Natural killer cell treated with Interleukin-12 subunit alpha and Interleukin-12 subunit beta and Interleukin-15 and Interleukin-18, amount 100 ng/mL, for 72 hours (primary cell): Measurements from ENCODE around the gene GPR63. TPM values are rescaled to one million over a fixed set of nuclear protein-coding genes. Genes with fewer than 3 reads are reported as not detected.

Experiments used
- ATAC-seq, 2 donors: fragments of 150-1000 bp; cut with Tn5 transposase in 1 of 2; sonication (Bioruptor Pico), chemical (Tn5 transposase) in 1 of 2; 2 replicates each; pipeline ENCODE4 v1.10.0; 2021
- DNase-seq: peaks from one replicate; pipeline ENCODE4 v3.0.0; 2022; ENCODE audit warnings: low spot score
- H3K27ac Mint-ChIP-seq, 2 donors: 1 replicate in 1 of 2; 2 replicates in 1 of 2; pipeline ENCODE4 v1.8.0; 2022; ENCODE audit warnings: mixed read lengths in 2 of 2, mild to moderate bottlenecking in 1 of 2, moderate library complexity in 1 of 2
- H3K27me3 Mint-ChIP-seq, 2 donors: 1 replicate in 1 of 2; 2 replicates in 1 of 2; pipeline ENCODE4 v1.8.0; 2022; ENCODE audit warnings: mixed read lengths in 2 of 2
- H3K36me3 Mint-ChIP-seq: one replicate; pipeline ENCODE4 v1.8.0; 2022; ENCODE audit warnings: mixed read lengths
- H3K4me1 Mint-ChIP-seq, 2 donors: 1 replicate in 1 of 2; 2 replicates in 1 of 2; pipeline ENCODE4 v1.8.0; 2022; ENCODE audit warnings: low read depth in 2 of 2, mixed read lengths in 2 of 2, mild to moderate bottlenecking in 1 of 2
- H3K4me3 Mint-ChIP-seq: one replicate; pipeline ENCODE4 v1.8.0; 2022; ENCODE audit warnings: mixed read lengths
- H3K9me3 Mint-ChIP-seq: 2 replicates; pipeline ENCODE4 v1.8.0; 2022; ENCODE audit warnings: mixed read lengths
- total RNA-seq, 2 donors: library from RNA; stranded (reverse); gene quantifications; one replicate each; pipeline ENCODE4 v1.2.3, GENCODE V29; 2022

The GPR63 gene
- total RNA-seq, 2 donors from 2014 or later = 0.14 to 0.70 TPM

DNA sequence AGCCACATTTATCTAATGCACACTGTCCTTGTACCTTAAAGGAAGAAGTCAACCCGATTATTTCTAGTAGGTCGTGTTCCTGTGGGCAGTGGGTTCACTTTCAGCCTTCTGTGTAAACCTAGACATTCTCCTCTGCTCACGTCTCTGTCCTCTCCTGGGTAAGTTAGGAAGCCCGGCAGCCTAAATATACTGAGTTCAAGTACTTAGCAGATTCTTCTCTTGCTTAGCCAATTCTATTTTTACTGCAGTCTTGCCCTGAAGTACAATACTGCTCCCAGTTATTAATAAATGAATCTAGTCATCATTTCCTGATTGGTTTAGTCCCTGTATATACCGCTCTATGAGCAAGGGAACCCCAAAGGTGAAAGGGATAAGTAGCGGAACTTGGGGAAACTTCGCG lies 14.6 kb upstream of the GPR63 start:
- H3K9me3 Mint-ChIP-seq = no peaks in the 10 kb centered on the region
- no peaks in the 10 kb centered on the region for H3K4me1 Mint-ChIP-seq
- DNase-seq = no peak
- H3K27ac Mint-ChIP-seq = no peak overlapping the region
- H3K4me3 Mint-ChIP-seq = no peak overlapping the region
- H3K27me3 Mint-ChIP-seq = peaks cover 20 to 21% of the 10 kb centered on the region in 2 donors
- peaks cover 7% of the 10 kb centered on the region for H3K36me3 Mint-ChIP-seq
- ATAC-seq = no peak

DNA sequence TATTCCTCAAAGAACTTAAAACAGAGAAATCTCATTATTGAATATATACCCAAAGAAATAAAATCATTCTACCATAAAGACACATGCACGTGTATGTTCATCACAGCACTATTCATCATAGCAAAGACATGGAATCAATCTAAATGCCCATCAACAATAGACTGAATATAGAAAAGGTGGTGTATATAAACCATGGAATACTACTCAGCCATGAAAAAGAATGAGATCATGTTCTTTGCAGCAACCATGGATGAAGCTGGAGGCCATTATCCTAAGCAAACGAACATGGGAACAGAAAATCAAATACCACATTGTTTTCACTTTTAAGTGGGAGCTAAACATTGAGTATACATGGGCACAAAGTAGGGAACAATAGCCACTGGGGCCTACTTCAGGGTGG lies 12.3 kb upstream of the GPR63 start:
- Mint-ChIP-seq H3K27me3 (peaks cover 31 to 36% of the 10 kb centered on the region in 2 donors), H3K36me3 (peaks cover 13% of the 10 kb centered on the region), H3K27ac (no peak overlapping the region), H3K4me1 (no peaks in the 10 kb centered on the region), H3K9me3 (no peaks in the 10 kb centered on the region), H3K4me3 (no peak overlapping the region)
- DNase-seq (no peak), ATAC-seq (no peak)

DNA sequence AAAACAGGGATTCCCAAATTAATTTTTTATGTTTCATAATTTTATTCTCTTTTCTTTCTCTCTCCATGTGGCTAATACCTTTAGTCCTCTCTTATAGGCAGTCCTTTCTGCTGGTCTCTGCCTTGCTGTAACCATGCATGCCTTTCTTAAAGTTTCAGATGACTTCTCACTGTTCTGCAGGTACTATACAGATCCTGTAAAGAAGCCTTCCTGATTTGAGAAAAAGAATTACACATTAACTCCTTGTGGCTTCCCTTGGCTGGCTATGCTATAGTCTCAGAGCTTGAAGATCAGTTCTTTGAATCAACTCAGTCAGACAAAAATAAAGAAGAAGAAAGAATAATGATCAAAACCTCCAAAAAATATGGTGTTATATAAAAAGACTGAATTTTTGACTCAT lies 7.3 kb upstream of the GPR63 start:
- Mint-ChIP-seq H3K27ac (no peak overlapping the region), H3K9me3 (no peaks in the 10 kb centered on the region), H3K4me1 (no peaks in the 10 kb centered on the region), H3K36me3 (peaks cover 13% of the 10 kb centered on the region), H3K27me3 (peaks cover 30 to 63% of the 10 kb centered on the region in 2 donors), H3K4me3 (no peak overlapping the region)
- no peak for DNase-seq
- ATAC-seq = no peak

DNA sequence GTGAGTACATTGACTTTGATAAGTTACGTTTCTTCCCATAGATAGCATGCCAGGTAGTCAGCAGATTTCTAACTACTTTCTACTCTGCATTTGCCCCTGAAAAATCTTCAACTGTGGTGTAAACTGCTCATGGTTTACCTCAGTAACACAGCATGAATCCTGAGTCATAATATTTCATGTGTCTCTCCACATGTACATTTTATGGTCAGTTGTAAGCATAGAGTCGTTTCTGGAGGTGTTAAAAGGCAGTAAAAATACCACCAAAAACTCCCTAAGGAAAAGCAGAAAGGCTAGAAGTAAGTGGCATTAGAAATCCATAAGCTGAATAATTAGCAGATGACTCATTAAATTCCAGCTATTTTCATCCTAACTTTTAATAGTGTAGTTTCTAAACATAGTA lies 4.1 kb upstream of the GPR63 start:
- peaks cover 30 to 62% of the 10 kb centered on the region in 2 donors for H3K27me3 Mint-ChIP-seq
- peaks cover 15 to 17% of the 10 kb centered on the region in 2 donors for H3K4me1 Mint-ChIP-seq
- H3K9me3 Mint-ChIP-seq = no peaks in the 10 kb centered on the region
- peaks cover 4% of the 10 kb centered on the region for H3K36me3 Mint-ChIP-seq
- no peak overlapping the region for H3K4me3 Mint-ChIP-seq
- H3K27ac Mint-ChIP-seq = no peak overlapping the region
- DNase-seq = no peak
- ATAC-seq = no peak

DNA sequence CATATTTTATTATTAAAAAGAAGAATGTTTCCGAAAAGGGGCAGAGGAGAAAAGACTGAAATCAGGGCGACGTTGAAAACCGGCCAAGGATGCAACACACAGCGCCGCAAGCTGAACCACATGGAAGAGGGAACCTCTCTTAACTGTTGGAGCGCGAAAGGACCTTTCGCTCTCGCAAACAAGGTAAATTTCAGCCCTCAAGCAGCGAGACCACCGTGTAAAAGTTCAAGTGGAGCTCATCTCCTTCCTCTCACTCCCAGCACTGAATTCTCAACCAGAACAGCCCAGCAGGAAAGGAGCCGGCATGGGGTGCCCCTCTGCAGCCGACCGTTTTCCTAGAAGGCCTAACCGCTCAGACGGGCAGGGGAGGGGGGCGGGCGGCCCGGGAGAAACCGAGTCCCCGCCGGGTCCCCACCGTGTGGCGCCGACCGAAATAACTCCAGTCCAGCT lies 621 bp downstream of the GPR63 start:
- Mint-ChIP-seq H3K27ac (no peak overlapping the region), H3K4me3 (peak overlapping the region; percentile 86), H3K36me3 (no peaks in the 10 kb centered on the region), H3K27me3 (peaks cover 30 to 74% of the 10 kb centered on the region in 2 donors), H3K9me3 (no peaks in the 10 kb centered on the region), H3K4me1 (peaks cover 18% of the 10 kb centered on the region in 2 donors)
- DNase-seq = no peak
- ATAC-seq = peak in 1 of 2 donors; percentile 3

DNA sequence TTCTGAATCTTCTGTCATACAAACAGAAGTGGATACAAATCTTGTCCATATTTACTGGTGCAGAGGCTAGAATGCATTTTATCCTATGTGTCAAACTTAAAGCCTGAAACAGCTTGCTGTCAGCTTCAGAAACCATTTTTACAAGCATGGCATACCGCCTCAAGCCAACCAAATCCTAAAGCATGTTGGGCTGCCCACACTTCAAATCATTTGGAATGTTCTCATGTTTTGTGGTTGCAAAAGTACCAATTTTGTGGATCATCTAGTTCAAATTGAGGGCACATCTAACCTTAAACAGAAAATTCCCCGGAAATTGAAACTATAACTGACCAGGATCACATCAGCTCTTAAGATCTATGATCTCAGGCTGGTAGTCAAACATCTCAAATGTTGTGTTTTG lies 3.2 kb downstream of the GPR63 start:
- peaks cover 18% of the 10 kb centered on the region in 2 donors for H3K4me1 Mint-ChIP-seq

DNA sequence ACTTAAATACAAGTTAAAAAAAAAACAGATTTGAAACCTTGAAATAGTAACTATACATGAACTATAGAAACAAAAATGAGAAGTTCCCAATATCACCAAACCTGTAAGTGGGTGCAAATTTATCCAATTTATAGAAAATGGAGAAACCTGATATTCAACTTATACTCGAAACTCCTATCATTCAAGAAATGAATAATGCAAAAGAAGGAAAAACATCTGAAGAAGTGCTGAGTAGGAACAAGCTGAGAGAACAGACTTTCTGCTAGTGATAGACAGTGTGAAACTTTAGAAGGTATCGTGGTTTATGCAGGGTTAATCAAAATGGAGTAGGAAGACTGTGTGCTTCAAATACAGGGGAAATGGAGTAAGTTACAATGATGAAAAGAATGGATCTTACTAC lies 4.5 kb downstream of the GPR63 start:
- DNase-seq (no peak), ATAC-seq (no peak)
- Mint-ChIP-seq H3K9me3 (no peaks in the 10 kb centered on the region), H3K27me3 (peaks cover 21 to 47% of the 10 kb centered on the region in 2 donors), H3K27ac (no peak overlapping the region), H3K4me1 (peaks cover 12% of the 10 kb centered on the region in 2 donors), H3K36me3 (no peaks in the 10 kb centered on the region), H3K4me3 (no peak overlapping the region)

More for the DNA sequence above, 3.2 kb downstream of the GPR63 start:
- no peak overlapping the region for H3K4me3 Mint-ChIP-seq
- H3K27me3 Mint-ChIP-seq = peaks cover 30 to 60% of the 10 kb centered on the region in 2 donors
- H3K27ac Mint-ChIP-seq = no peak overlapping the region
- ATAC-seq (no peak), DNase-seq (no peak)
- H3K9me3 Mint-ChIP-seq = no peaks in the 10 kb centered on the region
- H3K36me3 Mint-ChIP-seq = no peaks in the 10 kb centered on the region

DNA sequence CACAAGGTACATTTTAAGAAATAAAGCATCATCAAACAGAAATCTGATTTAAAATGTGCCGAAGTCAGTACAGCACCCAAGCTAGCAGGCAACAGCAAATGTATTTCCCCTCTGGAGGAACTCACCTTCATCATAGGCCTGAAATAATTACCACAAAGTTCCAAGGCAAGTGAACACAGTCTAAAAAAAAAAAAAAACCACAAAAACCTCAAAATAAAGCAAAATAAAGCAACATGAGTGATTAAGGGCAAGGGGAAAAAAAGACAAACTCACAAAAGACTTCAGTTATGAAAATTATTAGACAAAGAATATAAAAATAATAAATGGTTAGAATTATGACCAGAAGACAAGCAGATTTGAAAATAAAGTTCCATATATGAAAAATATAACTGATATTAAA lies 10.4 kb downstream of the GPR63 start:
- Mint-ChIP-seq H3K9me3 (no peaks in the 10 kb centered on the region), H3K36me3 (no peaks in the 10 kb centered on the region), H3K27ac (no peak overlapping the region), H3K4me1 (no peaks in the 10 kb centered on the region), H3K4me3 (no peak overlapping the region), H3K27me3 (peaks cover 0 to 18% of the 10 kb centered on the region in 2 donors)
- no peak for ATAC-seq
- DNase-seq = no peak

DNA sequence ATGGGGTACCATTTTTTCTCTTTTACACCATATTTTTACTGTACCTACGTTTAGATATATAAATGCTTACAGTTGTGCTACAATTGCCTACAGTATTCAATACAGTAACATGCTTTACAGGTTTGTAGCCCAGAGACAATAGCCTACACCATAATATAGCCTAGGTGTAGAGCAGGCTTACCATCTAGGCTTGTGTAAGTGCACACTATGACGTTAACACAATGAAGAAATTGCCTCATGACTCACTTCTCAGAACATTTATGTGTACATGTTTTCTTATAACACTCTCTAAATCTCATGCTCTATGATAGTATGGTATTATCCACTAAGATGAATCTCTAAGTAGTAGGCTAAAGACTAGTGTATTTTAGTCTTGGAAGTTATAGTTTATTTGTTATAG lies 13.5 kb downstream of the GPR63 start:
- Mint-ChIP-seq H3K4me1 (no peaks in the 10 kb centered on the region), H3K36me3 (no peaks in the 10 kb centered on the region), H3K9me3 (peaks cover 1% of the 10 kb centered on the region), H3K4me3 (no peak overlapping the region), H3K27me3 (peaks cover 6 to 26% of the 10 kb centered on the region in 2 donors), H3K27ac (no peak overlapping the region)
- DNase-seq (no peak), ATAC-seq (no peak)

DNA sequence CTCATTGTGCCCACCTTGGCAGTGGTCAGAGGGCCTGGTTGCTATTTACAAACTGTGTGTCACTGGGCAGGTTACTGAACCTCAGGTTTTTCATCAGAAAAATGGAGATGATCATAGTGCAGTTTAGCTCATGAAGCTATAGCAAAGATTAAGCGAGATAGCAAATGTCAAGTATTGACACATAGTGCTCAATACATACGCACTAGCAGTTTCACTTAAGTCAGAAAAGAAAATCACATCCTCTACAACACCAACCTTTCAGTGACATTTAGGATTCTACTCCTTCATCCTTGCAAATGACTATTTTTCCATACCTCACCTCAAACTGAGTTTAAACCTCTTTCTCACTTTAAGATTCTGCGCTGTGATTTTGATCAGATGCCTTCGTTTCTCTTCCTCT lies 16.2 kb downstream of the GPR63 start:
- ATAC-seq (no peak), DNase-seq (no peak)
- Mint-ChIP-seq H3K36me3 (no peaks in the 10 kb centered on the region), H3K27ac (no peak overlapping the region), H3K9me3 (peaks cover 3% of the 10 kb centered on the region), H3K4me3 (no peak overlapping the region), H3K4me1 (no peaks in the 10 kb centered on the region), H3K27me3 (peaks cover 6 to 26% of the 10 kb centered on the region in 2 donors)

DNA sequence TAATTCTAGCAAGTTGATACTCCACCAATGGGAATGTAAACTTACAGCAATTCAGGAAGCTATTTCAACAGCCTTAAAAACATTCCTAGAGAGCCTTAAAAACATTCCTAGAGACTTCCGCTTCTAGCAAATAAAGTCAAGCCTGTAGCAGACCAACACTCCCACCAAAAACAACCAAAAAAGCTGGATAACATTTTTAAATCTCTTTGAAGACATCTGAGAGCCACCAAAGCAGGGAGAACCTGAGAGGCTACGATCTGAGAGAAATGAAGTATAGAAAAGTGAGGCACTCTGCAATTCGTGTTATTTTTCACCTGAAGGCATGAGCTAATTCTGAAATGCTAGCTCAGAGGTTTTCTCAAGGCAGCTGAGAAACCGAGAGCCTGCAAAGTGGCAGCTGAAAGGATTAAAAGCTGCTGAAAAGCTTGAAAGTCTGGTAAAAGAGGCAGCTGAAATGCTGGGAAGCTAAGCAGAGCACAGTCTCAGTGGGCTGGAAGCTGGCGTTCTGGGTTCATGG lies 20.9 kb downstream of the GPR63 start:
- DNase-seq (no peak), ATAC-seq (no peak)
- Mint-ChIP-seq H3K4me1 (no peaks in the 10 kb centered on the region), H3K9me3 (peaks cover 3% of the 10 kb centered on the region), H3K27ac (no peak overlapping the region), H3K36me3 (no peaks in the 10 kb centered on the region), H3K27me3 (peaks cover 9 to 23% of the 10 kb centered on the region in 2 donors), H3K4me3 (no peak overlapping the region)

DNA sequence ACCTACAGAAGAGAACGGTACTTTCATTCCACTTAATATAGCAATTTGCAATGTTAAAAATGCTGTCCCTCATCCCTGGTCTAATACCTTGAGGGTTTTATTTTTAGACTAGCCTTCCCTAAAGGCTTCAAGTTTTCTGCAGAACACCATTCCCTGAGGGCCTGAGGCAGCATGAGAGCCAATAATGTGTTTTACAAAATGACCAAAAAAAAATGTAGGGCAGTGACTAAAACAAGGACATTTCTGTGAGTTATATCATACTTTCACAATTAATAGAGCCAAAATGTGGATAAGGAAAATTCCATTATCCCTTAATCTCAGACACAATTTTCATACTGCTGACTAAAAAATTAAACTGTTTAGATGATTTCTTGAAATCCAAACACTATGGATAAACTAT lies 22.7 kb downstream of the GPR63 start:
- no peak for ATAC-seq
- Mint-ChIP-seq H3K4me3 (no peak overlapping the region), H3K36me3 (no peaks in the 10 kb centered on the region), H3K4me1 (no peaks in the 10 kb centered on the region), H3K27me3 (peaks cover 8 to 17% of the 10 kb centered on the region in 2 donors), H3K9me3 (peaks cover 3% of the 10 kb centered on the region), H3K27ac (no peak overlapping the region)
- no peak for DNase-seq

DNA sequence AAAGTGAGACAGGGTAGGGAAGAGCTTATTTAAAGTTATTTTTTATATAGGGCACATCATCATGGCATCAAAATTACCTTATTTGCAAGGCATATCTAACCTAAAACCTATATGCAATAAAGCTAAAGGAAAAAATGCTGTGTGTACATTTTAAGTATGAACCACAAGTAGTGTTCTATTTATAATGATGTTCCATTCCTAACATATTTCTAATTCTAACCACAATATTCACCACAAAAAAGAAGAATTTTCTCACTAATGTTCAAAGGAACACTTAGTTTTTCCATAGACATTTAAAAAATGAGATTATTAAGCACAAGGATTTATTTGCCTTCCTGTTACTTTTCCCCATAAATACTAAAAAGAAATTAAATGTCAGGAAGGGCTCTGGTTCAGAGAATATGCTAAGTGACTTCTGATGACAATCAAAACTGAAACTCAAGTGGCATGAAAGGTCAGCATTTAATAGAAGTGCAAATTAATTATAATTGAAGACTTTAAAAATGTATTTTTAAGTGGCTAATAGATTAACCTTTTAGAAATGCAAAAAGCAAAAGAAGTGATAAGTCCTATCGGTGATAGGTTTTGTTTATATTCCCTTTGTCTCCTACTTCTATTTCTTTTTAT lies 25.1 kb downstream of the GPR63 start:
- Mint-ChIP-seq H3K4me3 (no peak overlapping the region), H3K27me3 (peaks cover 11 to 27% of the 10 kb centered on the region in 2 donors), H3K9me3 (no peaks in the 10 kb centered on the region), H3K36me3 (no peaks in the 10 kb centered on the region), H3K27ac (no peak overlapping the region), H3K4me1 (no peaks in the 10 kb centered on the region)
- no peak for ATAC-seq
- DNase-seq = no peak

DNA sequence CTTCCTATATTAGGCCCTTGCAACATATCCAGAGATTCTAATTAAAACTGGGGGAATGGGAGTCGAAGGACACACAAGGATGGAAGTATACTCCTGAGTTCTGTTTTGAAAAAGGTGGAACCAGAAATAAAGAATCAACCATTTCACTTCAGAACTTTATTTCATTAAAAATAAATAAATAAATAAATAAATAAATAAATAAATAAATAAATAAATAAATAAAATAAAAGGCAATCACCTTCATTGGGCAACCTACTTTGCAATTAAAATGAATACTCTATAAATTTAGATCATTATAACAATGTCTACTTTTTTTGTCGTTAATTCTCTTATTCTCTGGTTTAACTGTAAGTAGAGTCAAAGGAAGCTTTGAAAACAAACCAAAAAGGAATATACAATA lies 25.6 kb downstream of the GPR63 start:
- DNase-seq (no peak), ATAC-seq (no peak)
- peaks cover 11 to 27% of the 10 kb centered on the region in 2 donors for H3K27me3 Mint-ChIP-seq
- no peak overlapping the region for H3K4me3 Mint-ChIP-seq
- no peak overlapping the region for H3K27ac Mint-ChIP-seq
- no peaks in the 10 kb centered on the region for H3K4me1 Mint-ChIP-seq
- H3K36me3 Mint-ChIP-seq = no peaks in the 10 kb centered on the region
- H3K9me3 Mint-ChIP-seq = no peaks in the 10 kb centered on the region

DNA sequence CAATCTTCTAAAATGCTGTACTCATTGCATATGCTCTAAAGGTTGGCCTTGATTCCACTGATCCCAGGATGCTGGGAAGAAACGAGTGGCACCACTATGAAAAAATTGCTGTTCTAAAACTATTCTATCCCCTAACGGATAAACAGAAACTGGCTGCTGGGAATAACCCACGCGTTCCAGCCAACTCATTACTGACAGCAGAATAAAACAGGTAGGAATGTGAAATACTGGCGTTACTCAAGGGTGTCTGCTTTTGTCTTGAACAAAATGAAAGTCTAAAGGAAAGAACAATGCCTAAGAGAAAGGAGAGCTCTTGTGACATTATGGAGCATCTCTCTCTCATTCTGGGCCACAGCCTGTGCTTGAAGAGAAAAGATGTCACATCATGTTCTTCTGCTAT lies 26.1 kb downstream of the GPR63 start:
- Mint-ChIP-seq H3K9me3 (no peaks in the 10 kb centered on the region), H3K36me3 (no peaks in the 10 kb centered on the region), H3K27me3 (peaks cover 11 to 27% of the 10 kb centered on the region in 2 donors), H3K27ac (no peak overlapping the region), H3K4me1 (no peaks in the 10 kb centered on the region), H3K4me3 (no peak overlapping the region)
- DNase-seq = no peak
- no peak for ATAC-seq
